ENCODE results near the gene UBR1. TPM values are rescaled to one million over a fixed set of nuclear protein-coding genes. Genes with fewer than 3 reads are reported as not detected.

Gene UBR1
- total RNA-seq, 1 experiment from 2014 or later: 17.9 TPM

DNA sequence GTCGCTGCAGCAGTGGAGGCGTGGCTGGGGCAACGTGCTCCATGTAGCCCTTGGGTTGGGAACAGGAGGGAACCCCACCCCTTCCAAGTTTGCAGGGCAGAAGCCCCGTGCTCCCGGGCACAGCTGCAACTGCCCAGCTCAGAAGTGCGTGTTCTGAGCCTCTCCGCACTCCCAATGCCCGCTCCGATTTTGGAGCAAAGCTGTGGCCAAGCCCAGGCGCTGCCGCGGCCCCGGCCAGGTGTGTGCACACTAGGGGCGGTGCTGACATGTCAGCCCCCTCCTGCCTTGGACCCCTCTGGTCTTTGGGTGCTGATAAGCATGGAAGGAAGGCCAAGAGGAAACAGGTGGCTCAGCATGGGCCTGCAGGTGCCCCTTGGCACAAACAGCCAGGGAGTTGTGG is 97.7 kb downstream of the UBR1 start:
- TF ChIP-seq SP1 (IDR thresholded peaks at IDR 0.05; ENCODE audit: low read depth): no peak
- no peak for TF ChIP-seq ZFX (IDR thresholded peaks at IDR 0.05)
- TF ChIP-seq SRF (IDR thresholded peaks at IDR 0.05; ENCODE audit: low read depth): no peak
- TF ChIP-seq EZH2phosphoT487 (IDR thresholded peaks at IDR 0.05; ENCODE audit: borderline replicate concordance): no peak
- TF ChIP-seq, protein P1, sequence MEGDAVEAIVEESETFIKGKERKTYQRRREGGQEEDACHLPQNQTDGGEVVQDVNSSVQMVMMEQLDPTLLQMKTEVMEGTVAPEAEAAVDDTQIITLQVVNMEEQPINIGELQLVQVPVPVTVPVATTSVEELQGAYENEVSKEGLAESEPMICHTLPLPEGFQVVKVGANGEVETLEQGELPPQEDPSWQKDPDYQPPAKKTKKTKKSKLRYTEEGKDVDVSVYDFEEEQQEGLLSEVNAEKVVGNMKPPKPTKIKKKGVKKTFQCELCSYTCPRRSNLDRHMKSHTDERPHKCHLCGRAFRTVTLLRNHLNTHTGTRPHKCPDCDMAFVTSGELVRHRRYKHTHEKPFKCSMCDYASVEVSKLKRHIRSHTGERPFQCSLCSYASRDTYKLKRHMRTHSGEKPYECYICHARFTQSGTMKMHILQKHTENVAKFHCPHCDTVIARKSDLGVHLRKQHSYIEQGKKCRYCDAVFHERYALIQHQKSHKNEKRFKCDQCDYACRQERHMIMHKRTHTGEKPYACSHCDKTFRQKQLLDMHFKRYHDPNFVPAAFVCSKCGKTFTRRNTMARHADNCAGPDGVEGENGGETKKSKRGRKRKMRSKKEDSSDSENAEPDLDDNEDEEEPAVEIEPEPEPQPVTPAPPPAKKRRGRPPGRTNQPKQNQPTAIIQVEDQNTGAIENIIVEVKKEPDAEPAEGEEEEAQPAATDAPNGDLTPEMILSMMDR (IDR thresholded peaks at IDR 0.05 in 2 of 3, conservative IDR thresholded peaks at IDR 0.05 in 1 of 3; ENCODE audit: borderline replicate concordance in 1 of 3, insufficient read depth in 1 of 3, low read depth in 2 of 3, low read length in 2 of 3): no peak
- TF ChIP-seq ZNF274 (IDR thresholded peaks at IDR 0.05; ENCODE audit: low read depth, low read length): no peak
- TF ChIP-seq CEBPB (IDR thresholded peaks at IDR 0.05; ENCODE audit: low read depth): no peak
- TF ChIP-seq POLR2A (IDR thresholded peaks at IDR 0.05; ENCODE audit: borderline replicate concordance, extremely low read depth, insufficient read depth, insufficient read length): no peak
- TF ChIP-seq, protein P2, sequence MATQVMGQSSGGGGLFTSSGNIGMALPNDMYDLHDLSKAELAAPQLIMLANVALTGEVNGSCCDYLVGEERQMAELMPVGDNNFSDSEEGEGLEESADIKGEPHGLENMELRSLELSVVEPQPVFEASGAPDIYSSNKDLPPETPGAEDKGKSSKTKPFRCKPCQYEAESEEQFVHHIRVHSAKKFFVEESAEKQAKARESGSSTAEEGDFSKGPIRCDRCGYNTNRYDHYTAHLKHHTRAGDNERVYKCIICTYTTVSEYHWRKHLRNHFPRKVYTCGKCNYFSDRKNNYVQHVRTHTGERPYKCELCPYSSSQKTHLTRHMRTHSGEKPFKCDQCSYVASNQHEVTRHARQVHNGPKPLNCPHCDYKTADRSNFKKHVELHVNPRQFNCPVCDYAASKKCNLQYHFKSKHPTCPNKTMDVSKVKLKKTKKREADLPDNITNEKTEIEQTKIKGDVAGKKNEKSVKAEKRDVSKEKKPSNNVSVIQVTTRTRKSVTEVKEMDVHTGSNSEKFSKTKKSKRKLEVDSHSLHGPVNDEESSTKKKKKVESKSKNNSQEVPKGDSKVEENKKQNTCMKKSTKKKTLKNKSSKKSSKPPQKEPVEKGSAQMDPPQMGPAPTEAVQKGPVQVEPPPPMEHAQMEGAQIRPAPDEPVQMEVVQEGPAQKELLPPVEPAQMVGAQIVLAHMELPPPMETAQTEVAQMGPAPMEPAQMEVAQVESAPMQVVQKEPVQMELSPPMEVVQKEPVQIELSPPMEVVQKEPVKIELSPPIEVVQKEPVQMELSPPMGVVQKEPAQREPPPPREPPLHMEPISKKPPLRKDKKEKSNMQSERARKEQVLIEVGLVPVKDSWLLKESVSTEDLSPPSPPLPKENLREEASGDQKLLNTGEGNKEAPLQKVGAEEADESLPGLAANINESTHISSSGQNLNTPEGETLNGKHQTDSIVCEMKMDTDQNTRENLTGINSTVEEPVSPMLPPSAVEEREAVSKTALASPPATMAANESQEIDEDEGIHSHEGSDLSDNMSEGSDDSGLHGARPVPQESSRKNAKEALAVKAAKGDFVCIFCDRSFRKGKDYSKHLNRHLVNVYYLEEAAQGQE (IDR thresholded peaks at IDR 0.05; ENCODE audit: low read depth): no peak
- no peak for TF ChIP-seq EGR1 (IDR thresholded peaks at IDR 0.05; ENCODE audit: low read depth)
- TF ChIP-seq CBX3 (IDR thresholded peaks at IDR 0.05; ENCODE audit: low read depth): no peak
- TF ChIP-seq POLR2AphosphoS5 (IDR thresholded peaks at IDR 0.05; ENCODE audit: low read depth, low read length): no peak
- no peak for TF ChIP-seq RAD21 (IDR thresholded peaks at IDR 0.05; ENCODE audit: low read depth)
- TF ChIP-seq, protein P3, sequence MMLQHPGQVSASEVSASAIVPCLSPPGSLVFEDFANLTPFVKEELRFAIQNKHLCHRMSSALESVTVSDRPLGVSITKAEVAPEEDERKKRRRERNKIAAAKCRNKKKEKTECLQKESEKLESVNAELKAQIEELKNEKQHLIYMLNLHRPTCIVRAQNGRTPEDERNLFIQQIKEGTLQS (IDR thresholded peaks at IDR 0.05): no peak
- TF ChIP-seq, protein P4, sequence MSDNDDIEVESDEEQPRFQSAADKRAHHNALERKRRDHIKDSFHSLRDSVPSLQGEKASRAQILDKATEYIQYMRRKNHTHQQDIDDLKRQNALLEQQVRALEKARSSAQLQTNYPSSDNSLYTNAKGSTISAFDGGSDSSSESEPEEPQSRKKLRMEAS (IDR thresholded peaks at IDR 0.05): no peak
- no peak for TF ChIP-seq EZH2 (IDR thresholded peaks at IDR 0.05)
- no peak for TF ChIP-seq YY1 (IDR thresholded peaks at IDR 0.05; ENCODE audit: extremely low read depth, insufficient replicate concordance, low read depth, low read length)
- TF ChIP-seq, protein P5, sequence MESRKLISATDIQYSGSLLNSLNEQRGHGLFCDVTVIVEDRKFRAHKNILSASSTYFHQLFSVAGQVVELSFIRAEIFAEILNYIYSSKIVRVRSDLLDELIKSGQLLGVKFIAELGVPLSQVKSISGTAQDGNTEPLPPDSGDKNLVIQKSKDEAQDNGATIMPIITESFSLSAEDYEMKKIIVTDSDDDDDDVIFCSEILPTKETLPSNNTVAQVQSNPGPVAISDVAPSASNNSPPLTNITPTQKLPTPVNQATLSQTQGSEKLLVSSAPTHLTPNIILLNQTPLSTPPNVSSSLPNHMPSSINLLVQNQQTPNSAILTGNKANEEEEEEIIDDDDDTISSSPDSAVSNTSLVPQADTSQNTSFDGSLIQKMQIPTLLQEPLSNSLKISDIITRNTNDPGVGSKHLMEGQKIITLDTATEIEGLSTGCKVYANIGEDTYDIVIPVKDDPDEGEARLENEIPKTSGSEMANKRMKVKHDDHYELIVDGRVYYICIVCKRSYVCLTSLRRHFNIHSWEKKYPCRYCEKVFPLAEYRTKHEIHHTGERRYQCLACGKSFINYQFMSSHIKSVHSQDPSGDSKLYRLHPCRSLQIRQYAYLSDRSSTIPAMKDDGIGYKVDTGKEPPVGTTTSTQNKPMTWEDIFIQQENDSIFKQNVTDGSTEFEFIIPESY (IDR thresholded peaks at IDR 0.05; ENCODE audit: extremely low read depth, insufficient replicate concordance, low read length): no peak
- no peak overlapping the region for H3K4me3 ChIP-seq (replicated peaks in 1 of 2; ENCODE audit: low read depth in 1 of 2, low read length in 2 of 2)
- H3K4me1 ChIP-seq (ENCODE audit: control insufficient read depth in 1 of 2, insufficient read depth in 2 of 2, low read length in 2 of 2): no peaks in the 10 kb centered on the region
- no peaks in the 10 kb centered on the region for H4K20me1 ChIP-seq (ENCODE audit: insufficient read depth)
- ATAC-seq (no peak), DNase-seq (ENCODE audit: low read depth, low spot score) (no peak)
- no peaks in the 10 kb centered on the region for H3K79me2 ChIP-seq (ENCODE audit: insufficient read depth, low read length)
- no peak overlapping the region for H3K4me2 ChIP-seq (ENCODE audit: low read length)
- POLR2A ChIA-PET: no interaction called here
- H3K9me3 ChIP-seq (ENCODE audit: control insufficient read depth in 1 of 2, insufficient read depth in 1 of 2, low read depth in 1 of 2, low read length in 2 of 2): no peaks in the 10 kb centered on the region
- intact Hi-C loops (cut with micrococcal nuclease): no loop called here
- CTCF ChIA-PET: no interaction called here
- no peaks in the 10 kb centered on the region for H3K9me2 ChIP-seq (ENCODE audit: insufficient read depth)
- no peak overlapping the region for H2AFZ ChIP-seq (ENCODE audit: low read depth, low read length, poor library complexity, severe bottlenecking)
- no peak overlapping the region for H3K27ac ChIP-seq (ENCODE audit: low read depth, low read length)
- H3K9ac ChIP-seq (ENCODE audit: low read length): no peak overlapping the region
- RAD21 ChIA-PET (ENCODE audit: low non-redundant PET in 1 of 2, low total read pairs in 2 of 2, uncharacterized antibody in 2 of 2, unreplicated experiment in 2 of 2): no interaction called here
- peaks cover 0 to 7% of the 10 kb centered on the region in 2 experiments; a peak in 2 of 4 replicates for H3K36me3 ChIP-seq (ENCODE audit: control insufficient read depth in 1 of 2, insufficient read depth in 2 of 2, low read length in 2 of 2)
- no peaks in the 10 kb centered on the region for H3K27me3 ChIP-seq (ENCODE audit: insufficient read depth, low read length)
- BruUV-seq (replicated peaks): no TSS peak

Measured in HCT116 (cell line).